Skin of body (tissue), 2 donors: ENCODE measurements around the gene FCER1G. TPM values are rescaled to one million over a fixed set of nuclear protein-coding genes. Genes with fewer than 3 reads are reported as not detected.

Experiments
- DNase-seq: peaks from one replicate; lab custom pipeline; 2025; lab: John Stamatoyannopoulos, UW
- total RNA-seq: library from RNA; depleted of rRNA; stranded (reverse); fragments of >200 nt; gene quantifications from one replicate; pipeline ENCODE4 v1.2.3, GENCODE V29; 2014

Gene FCER1G
- total RNA-seq, 1 donor from 2014 or later, result 12.4 TPM

DNA sequence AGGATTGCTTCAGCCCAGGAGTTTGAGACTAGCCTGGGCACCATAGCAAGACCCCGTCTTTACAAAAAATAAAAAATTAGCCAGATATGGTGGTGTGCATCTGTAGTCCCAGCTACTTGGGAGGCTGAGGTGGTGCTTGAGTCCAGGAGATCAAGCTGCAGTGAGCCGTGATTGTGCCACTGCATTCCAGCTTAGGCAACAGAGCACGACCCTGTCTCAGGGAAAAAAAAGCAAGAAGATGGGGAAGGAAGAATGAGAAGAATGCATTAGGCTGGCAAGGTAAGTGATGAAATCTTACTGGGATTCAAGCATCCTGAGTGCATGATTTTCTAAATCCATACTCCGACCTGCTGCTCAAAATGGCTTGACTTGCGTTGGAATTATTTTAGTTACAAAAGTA, 50.2 kb downstream of the FCER1G start:
- no peak for DNase-seq

DNA sequence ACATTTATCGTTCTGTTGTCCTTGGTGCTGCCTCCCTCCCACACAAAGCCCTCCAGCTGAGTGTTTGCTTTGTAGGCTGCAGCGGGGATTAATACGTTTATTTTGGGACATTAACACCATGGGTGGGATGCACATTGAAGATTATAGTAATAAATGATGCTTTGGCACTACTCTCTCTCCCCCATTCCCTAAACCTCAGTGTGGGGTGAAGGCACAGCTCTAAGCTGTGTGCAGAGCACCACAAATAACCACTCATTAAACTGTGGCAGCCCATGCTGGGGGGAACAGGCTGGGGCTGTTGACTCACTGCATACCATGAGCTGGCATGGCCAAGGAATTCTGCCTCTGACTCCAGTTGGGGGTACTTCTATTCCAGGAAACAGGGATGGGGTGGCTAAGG, 51.1 kb downstream of the FCER1G start:
- no peak for DNase-seq

DNA sequence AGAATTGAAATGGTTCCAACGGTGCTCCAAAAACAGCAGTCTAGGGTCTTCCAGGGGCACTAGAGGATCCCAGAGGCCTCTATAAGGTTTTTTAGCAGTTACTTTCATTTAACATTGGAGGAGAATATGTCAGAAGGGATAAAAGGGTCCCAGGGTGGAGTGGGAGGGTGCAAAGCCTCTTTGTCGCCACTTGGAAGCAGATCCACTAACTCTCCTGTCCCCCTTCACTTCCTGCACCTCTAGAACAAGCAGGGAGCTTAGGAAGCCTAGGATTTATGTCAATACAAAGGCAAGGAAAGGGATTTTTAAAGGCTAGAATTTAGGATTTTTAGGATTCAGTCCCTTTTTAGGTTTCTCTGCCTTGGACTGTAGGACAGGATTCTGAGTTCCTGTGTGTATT, 51.7 kb downstream of the FCER1G start:
- DNase-seq, result no peak

DNA sequence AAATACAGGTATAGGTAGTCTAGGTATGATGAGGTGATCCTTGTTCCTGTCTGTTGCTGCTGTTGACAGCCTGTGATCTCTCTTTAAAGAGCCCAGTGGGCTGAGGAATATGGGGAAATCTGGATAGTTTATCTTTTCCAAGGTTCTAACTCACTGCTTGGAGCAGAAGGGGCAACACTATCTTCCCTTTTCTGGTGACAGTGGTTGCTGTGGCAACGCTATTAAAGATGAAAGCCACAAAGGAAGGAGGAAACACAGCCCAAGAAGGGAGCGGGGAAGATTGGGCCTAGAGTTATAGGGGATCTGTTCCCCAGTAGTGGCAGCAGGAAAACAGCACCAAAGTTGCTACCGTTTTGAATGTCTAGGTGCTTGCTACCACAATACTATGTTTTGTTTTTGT, 52.2 kb downstream of the FCER1G start:
- DNase-seq, result no peak

Other genes starting within 250 kb of the FCER1G start
- 42.1 TPM for gene F11R, start 194.1 kb upstream of the FCER1G start, total RNA-seq
- 29.3 TPM for gene TSTD1, start 176.3 kb upstream of the FCER1G start, total RNA-seq
- gene USF1, start 169.3 kb upstream of the FCER1G start, total RNA-seq, result 48.7 TPM
- gene ARHGAP30, start 145.4 kb upstream of the FCER1G start, total RNA-seq, result 7.9 TPM
- gene NECTIN4, start 125.7 kb upstream of the FCER1G start, total RNA-seq, result 49.6 TPM
- not detected for gene KLHDC9, start 116.9 kb upstream of the FCER1G start, total RNA-seq
- gene PFDN2, start 97.3 kb upstream of the FCER1G start, total RNA-seq, result 25.4 TPM
- gene NIT1, start 97.2 kb upstream of the FCER1G start, total RNA-seq, result 19.3 TPM
- gene DEDD, start 82.6 kb upstream of the FCER1G start, total RNA-seq, result 18.7 TPM
- 74.5 TPM for gene UFC1, start 61.3 kb upstream of the FCER1G start, total RNA-seq
- 8.4 TPM for gene USP21, start 55.8 kb upstream of the FCER1G start, total RNA-seq
- 16.7 TPM for gene PPOX, start 48.9 kb upstream of the FCER1G start, total RNA-seq
- gene B4GALT3, start 37.8 kb upstream of the FCER1G start, total RNA-seq, result 15.6 TPM
- gene ADAMTS4, start 16.2 kb upstream of the FCER1G start, total RNA-seq, result 6.8 TPM
- gene NDUFS2, start 12.9 kb upstream of the FCER1G start, total RNA-seq, result 103 TPM
- gene APOA2, start 8.3 kb downstream of the FCER1G start, total RNA-seq, result not detected
- gene TOMM40L, start 10.8 kb downstream of the FCER1G start, total RNA-seq, result 5.6 TPM
- gene NR1I3, start 22.9 kb downstream of the FCER1G start, total RNA-seq, result not detected
- 1.8 TPM for gene PCP4L1, start 43.5 kb downstream of the FCER1G start, total RNA-seq
- gene MPZ, start 94.7 kb downstream of the FCER1G start, total RNA-seq, result 26.5 TPM
- gene SDHC, start 99.1 kb downstream of the FCER1G start, total RNA-seq, result 28.4 TPM
- not detected for gene CFAP126, start 152.6 kb downstream of the FCER1G start, total RNA-seq